ENCODE results near the gene RGS16.

RGS16 gene

DNA sequence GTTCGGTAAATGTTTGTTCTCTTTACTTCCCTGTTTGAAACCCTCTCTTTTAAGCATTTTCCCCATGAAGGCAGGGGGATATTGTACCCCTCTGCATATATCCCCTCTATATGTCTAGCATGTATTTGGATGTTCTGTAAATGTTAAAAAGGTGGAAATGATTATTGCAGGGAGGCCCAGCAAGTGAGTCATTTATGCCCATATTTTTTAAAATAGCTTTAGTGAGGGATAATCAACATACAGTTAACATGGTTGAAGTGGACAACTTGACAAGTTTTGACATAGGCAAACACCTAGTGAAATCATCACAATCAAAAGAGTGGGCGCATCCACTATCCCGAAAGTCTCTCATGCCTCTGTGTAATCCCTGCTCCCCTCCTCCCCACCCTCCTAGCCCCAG is 20.8 kb upstream of the RGS16 start:
- H3K9ac ChIP-seq (ENCODE audit: low read depth, low read length): no peak overlapping the region
- H2AFZ ChIP-seq (ENCODE audit: low read depth, low read length): no peak overlapping the region
- no peaks in the 10 kb centered on the region; the same call in 1 of the 2 replicates for H4K20me1 ChIP-seq (ENCODE audit: insufficient read depth, low read length)
- H3K4me2 ChIP-seq (ENCODE audit: insufficient read depth, low read length): no peak overlapping the region
- DNase-seq: no peak
- H3K4me1 ChIP-seq (ENCODE audit: insufficient read depth, low read length): peaks cover 20% of the 10 kb centered on the region
- H3K79me2 ChIP-seq (ENCODE audit: insufficient read depth, low read length): no peaks in the 10 kb centered on the region
- H3K27me3 ChIP-seq (ENCODE audit: insufficient read depth, low read length, poor library complexity): no peaks in the 10 kb centered on the region
- H3K36me3 ChIP-seq (ENCODE audit: insufficient read depth, low read length): no peaks in the 10 kb centered on the region
- H3K4me3 ChIP-seq (ENCODE audit: low read depth in 1 of 2, low read length in 2 of 2): no peak overlapping the region
- no peak for ATAC-seq (ENCODE audit: insufficient read depth, low read depth)
- no peak overlapping the region for H3K27ac ChIP-seq (ENCODE audit: low read length)
- TF ChIP-seq CTCF (IDR thresholded peaks at IDR 0.05; ENCODE audit: borderline replicate concordance, extremely low read depth, low read length, poor library complexity, severe bottlenecking): no peak
- no peak for TF ChIP-seq EZH2 (IDR thresholded peaks at IDR 0.05; ENCODE audit: borderline replicate concordance, low read depth, low read length, severe bottlenecking)
- no peaks in the 10 kb centered on the region for H3K9me3 ChIP-seq (ENCODE audit: insufficient read depth, low read length, severe bottlenecking)

GRCh38 chr1:182624577-182624976 is 20.4 kb upstream of the RGS16 start:
- DNase-seq (no peak), ATAC-seq (ENCODE audit: insufficient read depth, low read depth) (no peak)
- H2AFZ ChIP-seq (ENCODE audit: low read depth, low read length): no peak overlapping the region
- TF ChIP-seq EZH2 (IDR thresholded peaks at IDR 0.05; ENCODE audit: borderline replicate concordance, low read depth, low read length, severe bottlenecking) (no peak), CTCF (IDR thresholded peaks at IDR 0.05; ENCODE audit: borderline replicate concordance, extremely low read depth, low read length, poor library complexity, severe bottlenecking) (no peak)
- H3K4me3 ChIP-seq (ENCODE audit: low read depth in 1 of 2, low read length in 2 of 2): no peak overlapping the region
- H3K4me2 ChIP-seq (ENCODE audit: insufficient read depth, low read length): no peak overlapping the region
- no peaks in the 10 kb centered on the region; the same call in 1 of the 2 replicates for H4K20me1 ChIP-seq (ENCODE audit: insufficient read depth, low read length)
- no peak overlapping the region for H3K9ac ChIP-seq (ENCODE audit: low read depth, low read length)
- no peaks in the 10 kb centered on the region for H3K36me3 ChIP-seq (ENCODE audit: insufficient read depth, low read length)
- no peaks in the 10 kb centered on the region for H3K79me2 ChIP-seq (ENCODE audit: insufficient read depth, low read length)
- H3K27me3 ChIP-seq (ENCODE audit: insufficient read depth, low read length, poor library complexity): no peaks in the 10 kb centered on the region
- H3K27ac ChIP-seq (ENCODE audit: low read length): no peak overlapping the region
- peaks cover 15% of the 10 kb centered on the region for H3K4me1 ChIP-seq (ENCODE audit: insufficient read depth, low read length)
- H3K9me3 ChIP-seq (ENCODE audit: insufficient read depth, low read length, severe bottlenecking): no peaks in the 10 kb centered on the region

DNA sequence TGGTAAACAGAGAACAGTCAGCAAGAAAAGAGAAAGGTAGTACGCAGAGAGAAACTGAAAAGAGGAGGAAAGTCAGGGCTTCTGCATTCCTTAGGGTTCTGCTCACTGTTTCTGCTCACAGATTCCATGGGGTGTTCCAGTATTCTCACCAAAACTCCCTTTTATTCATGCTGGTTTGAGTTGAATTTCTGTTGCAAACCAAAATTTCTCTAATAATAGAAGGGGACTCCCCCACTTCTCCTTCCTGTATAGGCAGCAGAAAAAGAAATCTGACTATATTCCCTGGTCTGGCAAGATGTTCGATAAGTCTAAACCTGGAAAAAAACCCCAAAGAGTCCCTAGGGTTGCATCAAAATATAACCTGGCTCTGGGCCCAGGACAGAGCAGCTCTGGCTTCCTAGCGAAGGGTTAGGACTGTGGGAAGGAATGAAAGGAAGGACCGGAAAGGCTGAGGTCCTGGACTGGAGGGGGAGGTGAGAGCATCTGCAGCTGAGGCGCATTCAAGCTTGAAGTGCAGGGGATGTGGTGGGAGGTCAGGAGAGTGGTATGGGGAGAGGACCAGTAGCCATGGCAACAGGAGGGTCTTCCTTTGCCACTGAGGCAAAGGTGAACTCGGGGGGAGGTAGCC is 18.8 kb upstream of the RGS16 start:
- no peak overlapping the region for H3K4me3 ChIP-seq (ENCODE audit: low read depth in 1 of 2, low read length in 2 of 2)
- H3K4me1 ChIP-seq (ENCODE audit: insufficient read depth, low read length): peaks cover 21% of the 10 kb centered on the region
- DNase-seq (no peak), ATAC-seq (ENCODE audit: insufficient read depth, low read depth) (no peak)
- H4K20me1 ChIP-seq (ENCODE audit: insufficient read depth, low read length): no peaks in the 10 kb centered on the region; the same call in 1 of the 2 replicates
- H2AFZ ChIP-seq (ENCODE audit: low read depth, low read length): no peak overlapping the region
- no peak for TF ChIP-seq CTCF (IDR thresholded peaks at IDR 0.05; ENCODE audit: borderline replicate concordance, extremely low read depth, low read length, poor library complexity, severe bottlenecking)
- H3K27me3 ChIP-seq (ENCODE audit: insufficient read depth, low read length, poor library complexity): no peaks in the 10 kb centered on the region
- H3K4me2 ChIP-seq (ENCODE audit: insufficient read depth, low read length): no peak overlapping the region
- H3K79me2 ChIP-seq (ENCODE audit: insufficient read depth, low read length): no peaks in the 10 kb centered on the region
- no peak overlapping the region for H3K27ac ChIP-seq (ENCODE audit: low read length)
- no peaks in the 10 kb centered on the region for H3K9me3 ChIP-seq (ENCODE audit: insufficient read depth, low read length, severe bottlenecking)
- no peak overlapping the region for H3K9ac ChIP-seq (ENCODE audit: low read depth, low read length)
- H3K36me3 ChIP-seq (ENCODE audit: insufficient read depth, low read length): no peaks in the 10 kb centered on the region
